GM12878 (cell line): ENCODE results near the gene NR6A1. TPM values are rescaled to one million over a fixed set of nuclear protein-coding genes. Genes with fewer than 3 reads are reported as not detected.

Experiments
- ATAC-seq: fragments of 200-7000 bp; cut with Tn5 transposase; 3 replicates; pipeline ENCODE4 v1.9.1; 2020; ENCODE audit warnings: mild to moderate bottlenecking, moderate library complexity
- BruUV-seq: library from RNA; stranded (reverse); fragments of 400-500 nt; replicated peaks from 2 replicates; lab custom pipeline; 2021; lab: Mats Ljungman, UMichigan
- CTCF ChIA-PET: fragments of 300-600 bp; sonication (Branson Sonifier 250); formaldehyde crosslinking; extraction: SDS; loops from one replicate; lab custom pipeline; 2021; ENCODE audit warnings: inconsistent platforms; lab: Yijun Ruan, JAX
- POLR2A ChIA-PET: fragments of 350-600 bp; formaldehyde crosslinking; extraction: SDS; loops from one replicate; lab custom pipeline; 2021; ENCODE audit warnings: inconsistent platforms; lab: Charles Lee
- RAD21 ChIA-PET: fragments of 300-600 bp; sonication (Branson Sonifier 250); formaldehyde crosslinking; loops from one replicate; lab custom pipeline; 2023; ENCODE audit warnings: antibody characterized with exemption; ENCODE audit not compliant: unreplicated experiment; lab: Charles Lee
- SMC1A ChIA-PET: fragments of 300-600 bp; sonication (Branson Sonifier 250); formaldehyde crosslinking; loops from one replicate; lab custom pipeline; 2023; ENCODE audit not compliant: unreplicated experiment, uncharacterized antibody; lab: Charles Lee
- DNase-seq: peaks from one replicate; pipeline ENCODE4 v3.0.0-alpha.2; 2011; ENCODE audit warnings: low read depth, low spot score
- FAIRE-seq: peaks from 3 replicates; lab custom pipeline; 2011; peaks lifted over from hg19 to GRCh38; lab: Jason Lieb, UNC
- H2AFZ ChIP-seq: 2 replicates; pipeline ENCODE4 v1.6.0; 2011; ENCODE audit warnings: low read depth, low read length, control low read depth; ENCODE audit not compliant: control insufficient read depth
- H3K27ac ChIP-seq: 2 replicates; pipeline ENCODE4 v1.5.1; 2011; ENCODE audit warnings: control low read depth; ENCODE audit not compliant: control insufficient read depth, insufficient read depth
- H3K27me3 ChIP-seq, 2 experiments: replicated peaks in 1 of 2; 2 replicates each; pipeline versions ENCODE4 v1.6.0 to v1.6.1; 2011; ENCODE audit warnings: low read length in 1 of 2; ENCODE audit not compliant: control insufficient read depth in 2 of 2, insufficient read depth in 2 of 2
- H3K36me3 ChIP-seq, 2 experiments: 2 replicates each; pipeline ENCODE4 v1.5.1; 2011; ENCODE audit warnings: low read length in 1 of 2; ENCODE audit not compliant: control insufficient read depth in 2 of 2, insufficient read depth in 2 of 2
- H3K4me1 ChIP-seq: 2 replicates; pipeline ENCODE4 v1.6.1; 2011; ENCODE audit warnings: mild to moderate bottlenecking, low read length, moderate library complexity, mixed read lengths; ENCODE audit not compliant: control insufficient read depth, insufficient read depth
- H3K4me2 ChIP-seq: 2 replicates; pipeline ENCODE4 v1.6.0; 2011; ENCODE audit warnings: control low read depth; ENCODE audit not compliant: control insufficient read depth, insufficient read depth
- H3K4me3 ChIP-seq: fragments of 200-600 bp; sonication (generic); 2 replicates; pipeline ENCODE4 v1.5.1; 2016
- H3K79me2 ChIP-seq: 2 replicates; pipeline ENCODE4 v1.6.0; 2011; ENCODE audit warnings: low read length; ENCODE audit not compliant: control insufficient read depth, insufficient read depth
- H3K9ac ChIP-seq: 2 replicates; pipeline ENCODE4 v1.8.0; 2011; ENCODE audit warnings: low read length, control low read depth, mixed read lengths; ENCODE audit not compliant: control insufficient read depth, insufficient read depth
- H3K9me3 ChIP-seq: replicated peaks from 3 replicates; pipeline ENCODE4 v1.5.1; 2011; ENCODE audit warnings: mild to moderate bottlenecking, low read length; ENCODE audit not compliant: control insufficient read depth, insufficient read depth
- H4K20me1 ChIP-seq: 2 replicates; pipeline ENCODE4 v1.6.0; 2011; ENCODE audit not compliant: control insufficient read depth, insufficient read depth
- ATF7 ChIP-seq: fragments of 450-650 bp; IDR thresholded peaks from 2 replicates; pipeline ENCODE4 v1.6.1; 2016; ENCODE audit warnings: low read depth, mild to moderate bottlenecking
- EZH2 ChIP-seq: IDR thresholded peaks from 2 replicates; pipeline ENCODE4 v1.6.1; 2012; ENCODE audit warnings: low read depth, mild to moderate bottlenecking, control low read depth, inconsistent platforms, low read length, borderline replicate concordance; ENCODE audit not compliant: control insufficient read depth
- KDM1A ChIP-seq: fragments of 200-600 bp; sonication (generic); IDR thresholded peaks from 2 replicates; pipeline ENCODE4 v1.6.1; 2016; ENCODE audit warnings: borderline replicate concordance
- MTA2 ChIP-seq: fragments of 450-650 bp; IDR thresholded peaks from 2 replicates; pipeline ENCODE4 v1.6.1; 2016; ENCODE audit warnings: low read depth, mild to moderate bottlenecking, moderate library complexity
- NFYA ChIP-seq: IDR thresholded peaks from 2 replicates; pipeline ENCODE4 v1.6.1; 2011; ENCODE audit warnings: low read depth, mild to moderate bottlenecking, low read length, improper control_type of control experiment, borderline replicate concordance
- PAX8 ChIP-seq: fragments of 450-650 bp; IDR thresholded peaks from 2 replicates; pipeline ENCODE4 v1.6.1; 2017; ENCODE audit warnings: mild to moderate bottlenecking, moderate library complexity
- RELB ChIP-seq: fragments of 450-650 bp; IDR thresholded peaks from 2 replicates; pipeline ENCODE4 v1.6.1; 2017; ENCODE audit warnings: low read depth, mild to moderate bottlenecking, moderate library complexity
- SMC3 ChIP-seq: IDR thresholded peaks from 2 replicates; pipeline ENCODE4 v1.6.1; 2011; ENCODE audit warnings: low read length, improper control_type of control experiment, borderline replicate concordance
- SUPT20H ChIP-seq: IDR thresholded peaks from 2 replicates; pipeline ENCODE4 v1.6.1; 2011; ENCODE audit warnings: low read depth, mild to moderate bottlenecking, low read length, moderate library complexity, borderline replicate concordance; ENCODE audit not compliant: control insufficient read depth
- SUZ12 ChIP-seq: fragments of 200-600 bp; sonication (generic); IDR thresholded peaks from one replicate; pipeline ENCODE4 v1.6.1; 2018; ENCODE audit warnings: antibody characterized with exemption, mild to moderate bottlenecking; ENCODE audit not compliant: unreplicated experiment
- TCF12 ChIP-seq: IDR thresholded peaks from 2 replicates; pipeline ENCODE4 v1.6.1; 2011; ENCODE audit warnings: low read depth, mild to moderate bottlenecking, low read length
- YBX1 ChIP-seq: fragments of 450-650 bp; IDR thresholded peaks from 2 replicates; pipeline ENCODE4 v1.6.1; 2016; ENCODE audit warnings: antibody characterized with exemption
- ZBED1 ChIP-seq: IDR thresholded peaks from 2 replicates; pipeline ENCODE4 v1.6.1; 2016; ENCODE audit warnings: borderline replicate concordance
- ZNF622 ChIP-seq: fragments of 450-650 bp; IDR thresholded peaks from 2 replicates; pipeline ENCODE4 v1.6.1; 2017; ENCODE audit warnings: mild to moderate bottlenecking, inconsistent platforms
- WGBS: methylation state at CpG from one replicate; pipeline ENCODE4 v1.1.6; 2016; ENCODE audit warnings: low lambda C conversion rate; ENCODE audit not compliant: insufficient replicate concordance, insufficient coverage; ENCODE audit errors: missing lambda C conversion rate; 5-methylcytosine and 5-hydroxymethylcytosine counted together
- in situ Hi-C: fragments of 300-500 bp; cut with MboI; formaldehyde crosslinking; loops from 9 replicates; pipeline ENCODE4 v1.14.3; 2018; ENCODE audit warnings: mixed read lengths
- intact Hi-C: fragments of 100-400 bp; cut with micrococcal nuclease; formaldehyde crosslinking; loops from one replicate; pipeline ENCODE4 v1.14.2; 2022; ENCODE audit not compliant: unreplicated experiment
- polyA plus RNA-seq, 11 experiments: library from polyadenylated mRNA; depleted of rRNA in 4 of 11; unstranded in 6 of 11; stranded (reverse) in 5 of 11; fragments of >200 nt; fragmentation: Nextera tagmentation in 4 of 11; fragmentation: Illumina TruSeq in 1 of 11; extraction: Ambion mirVana in 4 of 11; extraction: Trizol in 1 of 11; gene quantifications; 1 replicate in 1 of 11; 2 replicates in 10 of 11; pipeline versions ENCODE4 v1.2.1 to v1.2.3, GENCODE V29; 2011 to 2016; ENCODE audit warnings: inconsistent platforms in 2 of 11, missing spikeins in 2 of 11, low read depth in 1 of 11
- total RNA-seq, 4 experiments: library from RNA; depleted of rRNA in 3 of 4; stranded (reverse); fragments of >200 nt in 3 of 4; fragmentation: Illumina TruSeq in 1 of 4; extraction: Trizol in 1 of 4; gene quantifications; 2 replicates each; pipeline versions ENCODE4 v1.2.1 to v1.2.3, GENCODE V29; 2013 to 2021
- TF ChIP-seq, protein P1 (sequence below): fragments of 450-650 bp; IDR thresholded peaks from 2 replicates; pipeline ENCODE4 v1.6.1; 2016; ENCODE audit warnings: mild to moderate bottlenecking
- TF ChIP-seq, protein P2 (sequence below): fragments of 450-650 bp; IDR thresholded peaks from 2 replicates; pipeline ENCODE4 v1.6.1; 2018; ENCODE audit warnings: mild to moderate bottlenecking, low read depth, moderate library complexity; ENCODE audit not compliant: partially characterized antibody

The NR6A1 gene
- total and polyA plus RNA-seq, 10 of the 15 experiments (the other 5 are each of a cell fraction or from before 2014, with no cell fraction given) = 1.2 to 9.2 (median 4.6) TPM

GRCh38 chr9:124621371-124622328 lies 149.5 kb downstream of the NR6A1 start:
- CTCF ChIA-PET = interaction anchor here (0.6 to 5.4 kb wide), 19 partner anchors 9 to 329 kb away, joined by 3 to 90 read pairs (median 4); partner anchors contain the start of genes ARPC5L, RPL35 and WDR38
- H3K9me3 ChIP-seq = no peaks in the 10 kb centered on the region; the same call in 2 of the 3 replicates
- peak overlapping the region; percentile 45 for H3K4me2 ChIP-seq
- intact Hi-C loops (loop anchor here (1.0 to 2.0 kb wide), 2 partner anchors 17 to 37 kb away; no protein-coding TSS in a partner anchor), in situ Hi-C loops (no loop called here)
- DNase-seq (peak; percentile 94), FAIRE-seq (peak; percentile 44), ATAC-seq (peak; percentile 77)
- peak overlapping the region; percentile 48; the same call in 1 of the 2 replicates for H3K9ac ChIP-seq
- POLR2A ChIA-PET = interaction anchor here (0.7 to 7.7 kb wide), 11 partner anchors 31 to 485 kb away, joined by 3 to 146 read pairs (median 4); no protein-coding TSS in a partner anchor
- RAD21 ChIA-PET = interaction anchor here (0.5 to 5.3 kb wide), 24 partner anchors 8 to 415 kb away, joined by 3 to 172 read pairs (median 4); no protein-coding TSS in a partner anchor
- SMC1A ChIA-PET = interaction anchor here (0.6 to 7.2 kb wide), 23 partner anchors 10 to 904 kb away, joined by 3 to 160 read pairs (median 4); no protein-coding TSS in a partner anchor
- WGBS = 38% methylated on average over 11 of the region's 11 CpGs
- no peak overlapping the region for H3K4me3 ChIP-seq
- no peaks in the 10 kb centered on the region for H3K36me3 ChIP-seq
- BruUV-seq = no TSS peak
- H3K27ac ChIP-seq = peak overlapping the region; percentile 77
- H2AFZ ChIP-seq = peak overlapping the region; percentile 20
- H3K79me2 ChIP-seq = peaks cover 4% of the 10 kb centered on the region
- H3K4me1 ChIP-seq = peaks cover 15% of the 10 kb centered on the region; the same call in 1 of the 2 replicates
- no peaks in the 10 kb centered on the region for H4K20me1 ChIP-seq
- no peaks in the 10 kb centered on the region for H3K27me3 ChIP-seq
- TF ChIP-seq SMC3 = 0 out of 2 replicates have a peak, but pooled peaks have one; percentile 4
- TF ChIP-seq SUZ12 = no peak
- TF ChIP-seq SUPT20H = no peak
- TF ChIP-seq, protein P1, sequence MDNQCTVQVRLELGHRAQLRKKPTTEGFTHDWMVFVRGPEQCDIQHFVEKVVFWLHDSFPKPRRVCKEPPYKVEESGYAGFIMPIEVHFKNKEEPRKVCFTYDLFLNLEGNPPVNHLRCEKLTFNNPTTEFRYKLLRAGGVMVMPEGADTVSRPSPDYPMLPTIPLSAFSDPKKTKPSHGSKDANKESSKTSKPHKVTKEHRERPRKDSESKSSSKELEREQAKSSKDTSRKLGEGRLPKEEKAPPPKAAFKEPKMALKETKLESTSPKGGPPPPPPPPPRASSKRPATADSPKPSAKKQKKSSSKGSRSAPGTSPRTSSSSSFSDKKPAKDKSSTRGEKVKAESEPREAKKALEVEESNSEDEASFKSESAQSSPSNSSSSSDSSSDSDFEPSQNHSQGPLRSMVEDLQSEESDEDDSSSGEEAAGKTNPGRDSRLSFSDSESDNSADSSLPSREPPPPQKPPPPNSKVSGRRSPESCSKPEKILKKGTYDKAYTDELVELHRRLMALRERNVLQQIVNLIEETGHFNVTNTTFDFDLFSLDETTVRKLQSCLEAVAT = peak; percentile 76
- TF ChIP-seq, protein P2, sequence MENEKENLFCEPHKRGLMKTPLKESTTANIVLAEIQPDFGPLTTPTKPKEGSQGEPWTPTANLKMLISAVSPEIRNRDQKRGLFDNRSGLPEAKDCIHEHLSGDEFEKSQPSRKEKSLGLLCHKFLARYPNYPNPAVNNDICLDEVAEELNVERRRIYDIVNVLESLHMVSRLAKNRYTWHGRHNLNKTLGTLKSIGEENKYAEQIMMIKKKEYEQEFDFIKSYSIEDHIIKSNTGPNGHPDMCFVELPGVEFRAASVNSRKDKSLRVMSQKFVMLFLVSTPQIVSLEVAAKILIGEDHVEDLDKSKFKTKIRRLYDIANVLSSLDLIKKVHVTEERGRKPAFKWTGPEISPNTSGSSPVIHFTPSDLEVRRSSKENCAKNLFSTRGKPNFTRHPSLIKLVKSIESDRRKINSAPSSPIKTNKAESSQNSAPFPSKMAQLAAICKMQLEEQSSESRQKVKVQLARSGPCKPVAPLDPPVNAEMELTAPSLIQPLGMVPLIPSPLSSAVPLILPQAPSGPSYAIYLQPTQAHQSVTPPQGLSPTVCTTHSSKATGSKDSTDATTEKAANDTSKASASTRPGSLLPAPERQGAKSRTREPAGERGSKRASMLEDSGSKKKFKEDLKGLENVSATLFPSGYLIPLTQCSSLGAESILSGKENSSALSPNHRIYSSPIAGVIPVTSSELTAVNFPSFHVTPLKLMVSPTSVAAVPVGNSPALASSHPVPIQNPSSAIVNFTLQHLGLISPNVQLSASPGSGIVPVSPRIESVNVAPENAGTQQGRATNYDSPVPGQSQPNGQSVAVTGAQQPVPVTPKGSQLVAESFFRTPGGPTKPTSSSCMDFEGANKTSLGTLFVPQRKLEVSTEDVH = no peak
- TF ChIP-seq KDM1A = no peak
- TF ChIP-seq YBX1 = no peak
- no peak for TF ChIP-seq ZBED1
- peak; percentile 53 for TF ChIP-seq MTA2
- TF ChIP-seq PAX8 = no peak
- no peak for TF ChIP-seq ZNF622
- no peak for TF ChIP-seq EZH2
- TF ChIP-seq ATF7 = peak; percentile 48; the same call in 1 of the 2 replicates
- peak; percentile 81 for TF ChIP-seq TCF12
- no peak for TF ChIP-seq NFYA
- TF ChIP-seq RELB = peak; percentile 73; the same call in 1 of the 2 replicates
